HG02970 (cell line): ENCODE measurements around the gene CFAP61.
"Not testable (repeated sequence)": the region's sequence is repeated elsewhere in the genome, so short reads cannot be mapped to it uniquely, and the experiment has no call there.

Experiments used
- ATAC-seq: cut with Tn5 transposase; IDR thresholded peaks from one replicate; pipeline ENCODE4 v1.9.1; 2021; ENCODE audit warnings: mild to moderate bottlenecking, moderate library complexity, moderate number of reproducible peaks; ENCODE audit not compliant: unreplicated experiment, low FRiP score

Gene CFAP61

GRCh38 chr20:20225325-20226043 lies 173.2 kb downstream of the CFAP61 start:
- no peak for ATAC-seq

- ATAC-seq: no peak
Observed at GRCh38 chr20:20226554-20226953, 174.2 kb downstream of the CFAP61 start.

- no peak for ATAC-seq
Observed at GRCh38 chr20:20227013-20227571, 174.8 kb downstream of the CFAP61 start.

- no peak for ATAC-seq
Observed at GRCh38 chr20:20228351-20228750, 176.0 kb downstream of the CFAP61 start.

- no peak for ATAC-seq
Observed at GRCh38 chr20:20229595-20229994, 177.3 kb downstream of the CFAP61 start.

- ATAC-seq: no peak
Observed at GRCh38 chr20:20230741-20231140, 178.4 kb downstream of the CFAP61 start.

- no peak for ATAC-seq
Observed at GRCh38 chr20:20231528-20232298, 179.4 kb downstream of the CFAP61 start.

GRCh38 chr20:20233041-20233514 lies 180.7 kb downstream of the CFAP61 start:
- no peak for ATAC-seq

- no peak for ATAC-seq
Observed at GRCh38 chr20:20235681-20236080, 183.3 kb downstream of the CFAP61 start.

GRCh38 chr20:20237093-20237959 lies 185.0 kb downstream of the CFAP61 start:
- ATAC-seq: no peak

GRCh38 chr20:20241976-20242375 lies 189.6 kb downstream of the CFAP61 start:
- no peak for ATAC-seq

GRCh38 chr20:20244384-20244783 lies 192.1 kb downstream of the CFAP61 start:
- not testable (repeated sequence) for ATAC-seq

GRCh38 chr20:20246996-20247633 lies 194.8 kb downstream of the CFAP61 start:
- no peak for ATAC-seq

GRCh38 chr20:20248620-20249200 lies 196.4 kb downstream of the CFAP61 start:
- ATAC-seq: no peak

GRCh38 chr20:20251317-20251716 lies 199.0 kb downstream of the CFAP61 start:
- ATAC-seq: no peak

- ATAC-seq: no peak
Observed at GRCh38 chr20:20251836-20252235, 199.5 kb downstream of the CFAP61 start.

- ATAC-seq: no peak
Observed at GRCh38 chr20:20253039-20253743, 200.9 kb downstream of the CFAP61 start.

- no peak for ATAC-seq
Observed at GRCh38 chr20:20253744-20254330, 201.5 kb downstream of the CFAP61 start.

GRCh38 chr20:20255099-20255498 lies 202.8 kb downstream of the CFAP61 start:
- no peak for ATAC-seq
